SJCRH30 (cell line): ENCODE data around the gene OLAH. TPM values are rescaled to one million over a fixed set of nuclear protein-coding genes. Genes with fewer than 3 reads are reported as not detected.

Experiments used
- DNase-seq, 2 experiments: peaks; one replicate each; pipeline ENCODE4 v3.0.0-alpha.2; 2015 to 2020
- H3K27ac ChIP-seq: fragments of 250-450 bp; sonication (Bioruptor Pico); 2 replicates; pipeline ENCODE4 v1.5.1; 2020; ENCODE audit warnings: mild to moderate bottlenecking, moderate library complexity
- H3K27me3 ChIP-seq: fragments of 250-450 bp; sonication (Bioruptor Pico); 2 replicates; pipeline ENCODE4 v1.5.1; 2020; ENCODE audit warnings: mild to moderate bottlenecking, moderate library complexity
- H3K36me3 ChIP-seq: fragments of 250-450 bp; sonication (Bioruptor Pico); 2 replicates; pipeline ENCODE4 v1.5.1; 2020; ENCODE audit warnings: mild to moderate bottlenecking, moderate library complexity
- H3K4me1 ChIP-seq: fragments of 250-450 bp; sonication (Bioruptor Pico); 2 replicates; pipeline ENCODE4 v1.5.1; 2020; ENCODE audit warnings: mild to moderate bottlenecking, moderate library complexity
- H3K4me3 ChIP-seq: fragments of 250-450 bp; sonication (Bioruptor Pico); 2 replicates; pipeline ENCODE4 v1.5.1; 2020; ENCODE audit warnings: mild to moderate bottlenecking, moderate library complexity
- H3K9me3 ChIP-seq: fragments of 250-450 bp; sonication (Bioruptor Pico); replicated peaks from 2 replicates; pipeline ENCODE4 v1.5.1; 2020; ENCODE audit warnings: mild to moderate bottlenecking, moderate library complexity
- total RNA-seq: library from RNA; depleted of rRNA; stranded (reverse); fragments of >200 nt; shearing (Covaris generic); gene quantifications from 2 replicates; pipeline ENCODE4 v1.2.3, GENCODE V29; 2014

OLAH gene
- total RNA-seq, 1 experiment from 2014 or later = not detected

DNA sequence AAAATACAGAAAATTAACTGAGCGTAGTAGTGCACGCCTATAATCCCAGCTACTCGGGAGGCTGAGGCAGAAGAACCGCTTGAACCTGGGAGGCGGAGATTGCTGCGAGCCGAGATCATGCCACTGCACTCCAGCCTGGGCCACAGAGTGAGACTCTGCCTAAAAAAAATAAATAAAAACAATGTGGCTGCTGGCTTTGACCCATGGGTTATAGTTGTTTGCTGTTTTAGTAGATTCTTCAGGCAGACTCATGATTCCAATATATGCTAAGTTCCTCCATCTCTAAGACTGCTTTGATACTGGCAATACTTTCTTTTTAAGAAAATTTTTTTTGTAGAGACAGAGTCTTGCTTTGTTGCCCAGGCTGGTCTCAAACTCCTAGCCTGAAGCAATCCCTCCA, 8.4 kb downstream of the OLAH start:
- Histone ChIP-seq H3K27me3 (no peaks in the 10 kb centered on the region), H3K27ac (no peak overlapping the region), H3K4me1 (no peaks in the 10 kb centered on the region), H3K36me3 (no peaks in the 10 kb centered on the region), H3K9me3 (no peaks in the 10 kb centered on the region), H3K4me3 (no peak overlapping the region)
- no peak for DNase-seq

DNA sequence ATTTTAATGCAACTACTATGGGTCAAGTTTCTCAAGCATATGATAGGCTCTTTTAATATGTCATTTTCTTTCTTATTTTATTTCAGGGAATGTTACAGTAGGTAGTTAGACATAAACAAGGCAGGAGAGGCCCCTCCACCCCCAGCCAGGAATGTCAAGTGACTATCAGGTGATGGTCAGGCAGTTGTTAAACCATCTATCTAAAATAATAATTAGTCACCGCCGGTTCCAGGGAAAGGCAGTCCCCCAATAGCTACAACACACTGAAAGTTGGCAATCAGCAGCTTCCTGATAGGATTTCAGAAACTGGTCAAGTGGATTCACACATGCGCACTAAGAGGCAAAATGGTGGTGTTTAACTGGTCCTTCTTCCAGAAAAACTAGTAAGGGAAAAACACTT, 9.3 kb downstream of the OLAH start:
- Histone ChIP-seq H3K27ac (no peak overlapping the region), H3K27me3 (no peaks in the 10 kb centered on the region)
- no peak for DNase-seq

DNA sequence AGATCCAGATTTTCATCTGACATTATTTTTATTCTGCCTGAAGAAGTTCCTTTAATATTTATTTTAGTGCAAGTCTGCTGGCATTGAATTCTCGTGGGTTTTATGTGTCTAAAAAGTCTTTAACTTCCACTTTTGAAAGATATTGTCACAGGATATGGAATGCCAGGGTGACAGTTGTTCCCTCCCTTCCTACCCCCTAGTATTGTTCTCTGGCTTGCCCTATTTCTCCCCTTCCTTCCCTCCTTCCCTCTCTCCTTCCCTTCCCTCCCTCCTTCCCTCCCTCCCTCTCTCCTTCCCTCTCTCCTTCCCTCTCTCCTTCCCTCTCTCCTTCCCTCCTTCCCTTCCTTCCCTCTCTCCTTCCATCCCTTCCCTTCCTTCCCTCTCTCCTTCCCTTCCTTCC, 14.9 kb downstream of the OLAH start:
- Histone ChIP-seq H3K27ac (no peak overlapping the region), H3K4me3 (no peak overlapping the region), H3K27me3 (no peaks in the 10 kb centered on the region), H3K36me3 (no peaks in the 10 kb centered on the region), H3K4me1 (no peaks in the 10 kb centered on the region), H3K9me3 (no peaks in the 10 kb centered on the region)
- DNase-seq = no peak

More for the DNA sequence above, 9.3 kb downstream of the OLAH start:
- H3K4me1 ChIP-seq = no peaks in the 10 kb centered on the region
- H3K36me3 ChIP-seq = no peaks in the 10 kb centered on the region
- H3K4me3 ChIP-seq = no peak overlapping the region
- no peaks in the 10 kb centered on the region for H3K9me3 ChIP-seq

DNA sequence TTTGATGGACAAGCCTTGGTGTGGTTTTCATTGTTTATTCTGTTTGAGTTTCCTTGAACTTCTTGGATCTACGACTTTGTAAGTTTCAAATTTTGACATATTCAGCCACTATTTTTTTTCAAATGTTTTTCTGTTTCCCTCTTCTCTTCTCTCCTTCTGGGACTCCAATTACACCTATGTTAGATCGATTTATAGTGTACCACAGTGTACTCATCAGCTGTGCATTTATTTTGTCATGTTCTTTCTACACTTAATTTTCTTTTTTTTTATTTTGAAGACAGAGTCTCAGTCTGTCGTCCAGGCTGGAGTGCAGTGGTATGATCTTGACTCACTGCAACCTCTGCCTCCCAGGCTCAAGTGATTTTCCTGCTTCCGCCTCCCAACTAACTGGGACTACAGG, 16.2 kb downstream of the OLAH start:
- Histone ChIP-seq H3K27me3 (no peaks in the 10 kb centered on the region), H3K9me3 (no peaks in the 10 kb centered on the region), H3K4me3 (no peak overlapping the region), H3K27ac (no peak overlapping the region), H3K36me3 (no peaks in the 10 kb centered on the region), H3K4me1 (no peaks in the 10 kb centered on the region)
- no peak for DNase-seq

DNA sequence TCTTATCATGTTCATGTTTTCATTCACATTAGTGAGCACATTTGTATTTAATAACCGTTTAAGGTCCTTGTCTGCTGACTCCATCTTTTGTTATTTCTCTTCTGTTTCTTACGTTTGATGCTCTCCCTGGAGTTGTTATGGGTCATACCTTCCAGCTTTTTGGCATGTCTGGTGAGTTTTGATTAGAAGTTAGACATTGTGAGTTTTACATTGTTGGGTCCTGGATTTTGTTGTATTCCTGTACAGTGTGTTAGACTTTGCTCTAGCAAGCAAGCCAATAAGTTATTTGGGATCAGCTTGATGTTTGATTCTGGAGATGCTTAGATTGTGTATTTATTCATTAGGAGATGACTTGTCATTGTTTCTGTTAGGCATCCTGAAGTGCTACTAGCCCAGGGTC, 16.9 kb downstream of the OLAH start:
- no peaks in the 10 kb centered on the region for H3K36me3 ChIP-seq
- no peak for DNase-seq
- no peaks in the 10 kb centered on the region for H3K27me3 ChIP-seq
- H3K4me3 ChIP-seq = no peak overlapping the region
- H3K4me1 ChIP-seq = no peaks in the 10 kb centered on the region
- H3K9me3 ChIP-seq = 0 out of 2 replicates have a peak, but pooled peaks cover 2% of the 10 kb centered on the region
- H3K27ac ChIP-seq = no peak overlapping the region

DNA sequence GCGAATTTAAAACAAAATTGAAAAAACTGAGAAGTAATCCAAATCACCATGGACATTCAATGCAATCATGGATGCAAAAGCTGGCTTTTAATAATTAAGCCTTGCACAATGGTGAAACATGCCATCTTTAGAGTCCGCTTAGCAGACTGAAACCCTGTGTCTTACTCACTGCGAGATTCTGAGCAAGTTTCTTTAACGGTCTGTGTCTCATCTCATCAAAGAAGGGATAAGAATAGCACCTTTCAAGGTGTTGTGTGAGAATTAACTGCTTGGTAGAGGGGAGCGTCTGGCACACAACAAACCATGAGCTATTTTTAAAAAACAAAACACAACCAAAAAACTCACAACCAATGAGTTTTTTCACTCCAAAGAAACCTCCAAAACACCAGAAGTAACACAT, 23.4 kb downstream of the OLAH start:
- DNase-seq = no peak
- no peak overlapping the region for H3K27ac ChIP-seq
- H3K4me1 ChIP-seq = no peaks in the 10 kb centered on the region
- no peak overlapping the region for H3K4me3 ChIP-seq
- H3K27me3 ChIP-seq = no peaks in the 10 kb centered on the region
- 0 out of 2 replicates have a peak, but pooled peaks cover 2% of the 10 kb centered on the region for H3K9me3 ChIP-seq
- H3K36me3 ChIP-seq = no peaks in the 10 kb centered on the region

DNA sequence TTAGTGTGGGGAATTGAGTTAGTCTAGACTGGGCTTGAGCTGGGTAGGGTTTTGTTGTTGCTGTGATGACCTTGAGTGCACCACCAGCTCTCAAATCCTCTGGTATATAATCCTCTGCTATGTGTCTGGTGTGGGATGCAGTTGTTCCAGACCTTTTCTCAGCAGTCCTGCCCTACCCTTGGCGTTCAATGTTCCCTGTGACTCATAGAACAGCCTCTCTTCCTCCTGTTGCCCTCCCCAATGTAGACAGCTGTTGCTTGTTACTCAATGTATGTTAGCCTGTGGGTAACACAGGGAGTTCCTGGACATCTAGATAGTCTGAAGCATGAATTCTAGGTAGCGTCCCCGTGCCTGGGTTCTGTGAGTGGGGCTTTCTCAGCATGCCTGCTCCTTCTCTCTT, 25.1 kb downstream of the OLAH start:
- 0 out of 2 replicates have a peak, but pooled peaks cover 6% of the 10 kb centered on the region for H3K9me3 ChIP-seq
- peak overlapping the region; percentile 12; the same call in 1 of the 2 replicates for H3K27ac ChIP-seq

DNA sequence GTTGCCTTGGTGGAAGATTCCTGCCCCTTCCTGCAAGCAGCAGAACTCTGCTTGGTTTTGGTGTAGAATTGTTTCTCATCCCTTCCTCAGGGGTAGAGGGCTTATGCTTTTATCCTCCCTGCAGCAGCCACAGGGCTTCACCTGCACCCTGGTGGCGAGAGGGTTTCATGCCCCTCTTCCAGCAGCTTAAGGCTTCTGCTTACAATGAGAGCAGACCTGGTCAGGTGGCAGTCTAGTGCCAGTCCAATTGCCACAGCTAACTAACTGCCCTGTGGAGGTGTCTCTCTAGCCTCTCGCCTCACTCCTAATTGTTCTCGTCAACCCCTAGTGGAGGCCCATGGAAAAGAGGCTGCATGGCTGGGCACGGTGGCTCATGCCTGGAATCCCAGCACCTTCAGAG, 25.5 kb downstream of the OLAH start:
- no peak for DNase-seq
- Histone ChIP-seq H3K4me1 (no peaks in the 10 kb centered on the region), H3K4me3 (no peak overlapping the region), H3K36me3 (no peaks in the 10 kb centered on the region), H3K27ac (no peak overlapping the region), H3K9me3 (0 out of 2 replicates have a peak, but pooled peaks cover 6% of the 10 kb centered on the region), H3K27me3 (no peaks in the 10 kb centered on the region)

More for the DNA sequence above, 25.1 kb downstream of the OLAH start:
- H3K27me3 ChIP-seq = no peaks in the 10 kb centered on the region
- H3K36me3 ChIP-seq = no peaks in the 10 kb centered on the region
- no peaks in the 10 kb centered on the region for H3K4me1 ChIP-seq
- H3K4me3 ChIP-seq = no peak overlapping the region
- DNase-seq = peak; percentile 67 to 77

DNA sequence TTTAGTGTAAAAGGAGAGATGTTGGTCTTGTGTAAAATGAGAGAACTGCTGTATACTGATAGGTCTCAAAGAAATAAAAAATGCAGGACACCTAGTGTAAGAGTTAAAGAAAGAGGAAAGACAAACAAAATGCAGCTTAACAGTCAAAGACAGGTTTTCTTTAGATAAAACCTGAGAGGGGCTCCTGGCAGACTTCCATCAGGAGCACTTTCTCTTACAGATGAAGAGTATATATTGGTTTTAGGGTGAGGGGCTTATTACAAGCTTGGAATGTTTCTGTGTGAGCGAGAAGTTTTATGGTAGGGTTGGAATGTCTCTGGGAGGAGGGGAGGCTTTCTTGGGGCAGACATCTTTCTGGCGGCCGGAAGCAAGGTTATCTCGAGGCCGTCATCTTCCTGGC, 28.6 kb downstream of the OLAH start:
- no peaks in the 10 kb centered on the region for H3K4me1 ChIP-seq
- H3K36me3 ChIP-seq = no peaks in the 10 kb centered on the region
- no peak for DNase-seq
- no peak overlapping the region for H3K4me3 ChIP-seq
- no peak overlapping the region for H3K27ac ChIP-seq
- 0 out of 2 replicates have a peak, but pooled peaks cover 4% of the 10 kb centered on the region for H3K9me3 ChIP-seq
- no peaks in the 10 kb centered on the region for H3K27me3 ChIP-seq

DNA sequence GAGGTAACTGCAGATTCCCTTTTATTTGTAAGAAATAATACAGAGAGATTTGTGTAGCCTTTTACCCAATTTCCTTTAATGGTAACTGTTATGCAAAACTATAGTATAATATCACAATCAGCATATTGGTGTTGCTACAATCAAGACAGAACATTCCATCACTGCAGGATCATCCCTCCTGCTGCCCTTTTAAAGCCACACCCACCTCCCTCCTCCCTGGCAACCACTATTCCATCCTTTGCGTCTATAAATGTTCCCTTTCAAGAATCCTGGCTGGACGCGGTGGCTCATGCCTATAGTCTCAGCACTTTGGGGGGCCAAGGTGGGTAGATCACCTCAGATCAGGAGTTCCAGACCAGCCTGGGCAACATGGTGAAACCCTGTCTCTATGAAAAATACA, 31.7 kb downstream of the OLAH start:
- no peak overlapping the region for H3K4me3 ChIP-seq
- no peak for DNase-seq
- H3K27me3 ChIP-seq = no peaks in the 10 kb centered on the region
- H3K36me3 ChIP-seq = no peaks in the 10 kb centered on the region
- 0 out of 2 replicates have a peak, but pooled peaks cover 4% of the 10 kb centered on the region for H3K9me3 ChIP-seq
- H3K4me1 ChIP-seq = no peaks in the 10 kb centered on the region
- H3K27ac ChIP-seq = no peak overlapping the region

DNA sequence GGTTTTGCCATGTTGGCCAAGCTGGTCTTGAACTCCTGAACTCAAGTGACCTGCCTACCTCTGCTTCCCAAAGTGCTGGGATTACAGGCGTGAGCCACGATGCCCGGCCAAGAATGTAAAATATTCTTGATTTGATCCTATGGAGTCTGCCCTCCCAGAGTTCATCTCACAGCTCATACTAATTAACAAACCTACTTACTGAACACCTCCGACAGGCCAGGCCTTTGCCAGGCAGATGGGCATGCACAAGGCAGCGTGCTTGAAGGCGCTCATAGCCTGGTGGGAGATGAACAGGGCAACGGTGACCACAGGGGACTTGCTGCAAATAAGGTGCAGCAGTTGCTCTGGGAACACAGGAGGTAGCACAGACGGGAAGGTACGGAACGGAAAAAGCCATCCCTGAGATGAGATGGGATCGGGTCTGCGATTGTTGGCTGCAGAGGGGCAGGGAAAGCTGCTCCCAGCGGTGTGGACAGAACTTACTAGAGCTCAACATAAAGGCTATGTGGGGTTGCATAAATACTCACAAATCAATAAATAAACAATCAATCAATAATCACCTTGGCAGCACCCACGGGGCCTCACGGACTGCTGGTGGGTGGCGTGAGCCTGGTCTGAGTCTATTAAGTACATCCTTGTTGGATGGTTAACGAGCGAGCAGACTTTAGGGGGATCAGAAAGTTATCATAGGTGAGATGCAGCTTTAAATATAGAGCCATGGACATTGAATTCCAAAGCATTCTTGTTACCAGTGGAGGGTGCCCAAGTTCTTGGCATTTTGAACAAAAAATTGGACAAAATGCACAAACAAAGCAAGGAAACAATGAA, 40.1 kb downstream of the OLAH start:
- H3K27ac ChIP-seq = peak overlapping the region; percentile 27; the same call in 1 of the 2 replicates
- H3K9me3 ChIP-seq = no peaks in the 10 kb centered on the region
- 0 out of 2 replicates have a peak, but pooled peaks cover under 1% of the 10 kb centered on the region for H3K4me1 ChIP-seq
- H3K4me3 ChIP-seq = peak overlapping the region; percentile 59
- H3K36me3 ChIP-seq = no peaks in the 10 kb centered on the region
- DNase-seq = peak in 1 of 2 experiments; percentile 9
- no peaks in the 10 kb centered on the region for H3K27me3 ChIP-seq

DNA sequence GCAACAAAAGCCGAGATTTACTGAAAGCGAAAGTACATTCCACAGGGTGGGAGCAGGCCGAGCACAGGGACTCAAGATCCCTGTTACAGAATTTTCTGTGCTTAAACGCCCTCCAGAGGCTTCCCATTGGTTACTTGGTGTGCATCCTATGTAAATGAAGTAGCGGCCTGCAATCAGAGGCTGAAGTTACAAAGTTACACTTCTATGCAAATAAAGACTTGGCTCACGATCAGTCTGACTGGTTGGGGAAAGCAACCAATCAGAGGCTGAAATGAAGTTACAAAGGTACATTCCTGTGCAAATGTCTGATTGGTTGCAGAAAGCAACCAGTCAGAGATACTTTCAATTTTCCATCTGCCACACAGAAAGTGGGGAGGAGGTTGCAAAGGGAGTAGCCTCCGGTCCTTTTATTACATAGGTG, 40.8 kb downstream of the OLAH start:
- H3K27ac ChIP-seq = peak overlapping the region; percentile 27; the same call in 1 of the 2 replicates
- H3K4me1 ChIP-seq = 0 out of 2 replicates have a peak, but pooled peaks cover 2% of the 10 kb centered on the region
- peak; percentile 74 to 84 for DNase-seq
- H3K4me3 ChIP-seq = peak overlapping the region; percentile 59
- no peaks in the 10 kb centered on the region for H3K9me3 ChIP-seq
- H3K27me3 ChIP-seq = no peaks in the 10 kb centered on the region
- H3K36me3 ChIP-seq = no peaks in the 10 kb centered on the region

DNA sequence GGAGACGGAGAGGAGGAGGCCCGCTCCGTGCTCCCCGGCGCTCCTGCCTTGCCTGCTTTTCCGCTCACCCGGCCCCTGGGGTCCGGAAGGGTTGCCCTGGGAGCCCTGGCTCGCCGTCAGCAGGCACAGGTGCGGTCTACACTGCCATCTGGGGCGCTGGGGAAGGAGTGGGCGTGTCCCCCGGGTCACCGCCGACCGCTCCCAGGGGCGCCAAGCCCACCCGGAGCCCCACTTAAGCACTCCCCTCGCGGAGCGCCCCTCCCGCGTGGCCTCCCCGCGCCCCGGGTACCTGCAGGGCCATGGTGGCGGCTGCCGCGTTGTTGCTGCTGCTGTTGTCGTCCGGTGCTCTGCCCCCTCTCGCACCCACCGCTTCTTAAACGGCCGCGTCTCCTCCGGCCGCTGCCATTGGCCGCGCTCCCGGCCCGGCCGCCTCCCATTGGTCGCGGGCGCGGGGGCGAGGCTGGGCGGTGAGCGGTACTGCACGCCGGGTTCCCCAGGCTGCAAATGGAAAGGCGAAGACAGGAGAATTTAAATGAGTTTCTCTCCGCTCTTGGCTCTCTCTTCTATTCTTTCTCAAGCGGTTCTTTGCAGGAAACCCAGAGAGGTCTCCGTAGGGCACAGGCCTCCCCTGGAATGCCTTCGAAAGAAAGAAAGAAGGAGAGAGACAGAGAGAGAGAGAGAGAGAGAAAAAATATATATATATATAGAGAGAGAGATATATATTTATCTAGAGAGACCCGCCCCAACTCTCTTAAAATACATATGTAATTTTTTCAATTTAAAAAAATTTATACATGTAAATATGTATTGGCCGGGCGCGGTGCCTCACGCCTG, 44.9 kb downstream of the OLAH start, which contains the start of gene ACBD7:
Gene ACBD7, minus strand, starts transcription at position 349 of the 834 bp plus-strand sequence. Its CDS starts 48 bp downstream, at position 301.
- Histone ChIP-seq H3K27me3 (no peaks in the 10 kb centered on the region), H3K4me3 (peak within 1 kb of the TSS; percentile 68), H3K36me3 (no peaks in the 10 kb centered on the region), H3K27ac (no peak within 1 kb of the TSS), H3K9me3 (no peaks in the 10 kb centered on the region), H3K4me1 (0 out of 2 replicates have a peak, but pooled peaks cover 2% of the 10 kb centered on the region)
- peak; percentile 76 to 87 for DNase-seq

DNA sequence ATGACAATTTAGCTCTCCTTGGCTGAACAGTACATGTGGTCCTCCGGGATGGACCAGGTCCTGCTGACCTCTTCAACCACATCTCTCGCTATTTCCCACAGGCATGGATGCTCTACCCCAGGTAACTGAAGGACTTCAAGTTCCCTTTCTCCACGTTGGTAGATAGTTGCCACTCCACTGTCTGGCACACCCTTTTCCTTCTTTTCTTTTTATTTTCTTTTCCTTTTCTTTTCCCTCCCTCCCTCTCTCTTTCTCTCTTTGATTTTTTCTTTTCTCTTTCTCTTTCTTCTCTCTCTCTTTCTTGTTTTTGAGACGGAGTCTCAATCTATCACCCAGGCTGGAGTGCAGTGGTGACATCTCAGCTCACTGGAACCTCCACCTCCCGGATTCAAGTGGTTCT, 47.7 kb downstream of the OLAH start:
- H3K36me3 ChIP-seq = no peaks in the 10 kb centered on the region
- no peak for DNase-seq
- H3K4me1 ChIP-seq = 0 out of 2 replicates have a peak, but pooled peaks cover 2% of the 10 kb centered on the region
- H3K27me3 ChIP-seq = no peaks in the 10 kb centered on the region
- no peaks in the 10 kb centered on the region for H3K9me3 ChIP-seq
- no peak overlapping the region for H3K27ac ChIP-seq
- H3K4me3 ChIP-seq = no peak overlapping the region
